NCI-H2081 treated with DMSO at 0.1 percent for 48 hours (cell line): ENCODE results near the gene MGLL.
A peak's percentile ranks its signal among the peaks of the same experiment; 100 is the strongest.

Experiments
- DNase-seq: peaks from one replicate; lab custom pipeline; 2025; lab: John Stamatoyannopoulos, UW

Gene MGLL

DNA sequence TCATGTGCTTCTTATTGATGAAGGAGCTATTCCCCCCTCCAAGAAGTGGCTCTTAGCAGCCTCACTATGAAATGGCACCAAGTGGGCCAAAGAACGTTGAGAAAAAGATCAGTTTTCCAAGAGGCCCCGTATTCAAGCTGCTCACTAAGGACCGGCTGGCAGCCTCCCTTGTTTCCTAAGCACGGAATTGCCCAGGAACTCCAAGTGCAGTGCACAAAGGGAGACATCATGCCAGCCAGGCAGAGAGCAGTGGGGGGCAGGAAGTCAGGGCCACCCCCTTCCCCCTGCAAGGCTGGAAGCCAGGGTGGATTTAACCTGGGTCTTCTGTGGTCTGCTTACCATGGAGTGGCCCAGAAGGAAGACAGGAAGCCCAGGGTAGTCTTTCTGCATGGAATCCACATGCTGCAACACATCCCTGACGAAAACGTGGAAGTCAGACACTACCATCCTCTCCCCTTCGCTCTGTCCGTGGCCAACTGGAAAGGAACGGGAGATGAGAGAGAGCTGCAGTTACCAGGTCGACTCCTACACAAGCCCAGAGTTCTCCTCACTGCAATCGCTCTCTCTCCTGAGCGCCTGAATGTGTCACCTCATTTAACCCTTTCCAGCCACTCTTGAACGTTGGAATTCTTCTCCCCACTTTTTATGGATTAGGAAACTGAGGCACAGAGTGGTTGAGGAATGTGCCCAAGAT lies 100.1 kb downstream of the MGLL start:
- no peak for DNase-seq

DNA sequence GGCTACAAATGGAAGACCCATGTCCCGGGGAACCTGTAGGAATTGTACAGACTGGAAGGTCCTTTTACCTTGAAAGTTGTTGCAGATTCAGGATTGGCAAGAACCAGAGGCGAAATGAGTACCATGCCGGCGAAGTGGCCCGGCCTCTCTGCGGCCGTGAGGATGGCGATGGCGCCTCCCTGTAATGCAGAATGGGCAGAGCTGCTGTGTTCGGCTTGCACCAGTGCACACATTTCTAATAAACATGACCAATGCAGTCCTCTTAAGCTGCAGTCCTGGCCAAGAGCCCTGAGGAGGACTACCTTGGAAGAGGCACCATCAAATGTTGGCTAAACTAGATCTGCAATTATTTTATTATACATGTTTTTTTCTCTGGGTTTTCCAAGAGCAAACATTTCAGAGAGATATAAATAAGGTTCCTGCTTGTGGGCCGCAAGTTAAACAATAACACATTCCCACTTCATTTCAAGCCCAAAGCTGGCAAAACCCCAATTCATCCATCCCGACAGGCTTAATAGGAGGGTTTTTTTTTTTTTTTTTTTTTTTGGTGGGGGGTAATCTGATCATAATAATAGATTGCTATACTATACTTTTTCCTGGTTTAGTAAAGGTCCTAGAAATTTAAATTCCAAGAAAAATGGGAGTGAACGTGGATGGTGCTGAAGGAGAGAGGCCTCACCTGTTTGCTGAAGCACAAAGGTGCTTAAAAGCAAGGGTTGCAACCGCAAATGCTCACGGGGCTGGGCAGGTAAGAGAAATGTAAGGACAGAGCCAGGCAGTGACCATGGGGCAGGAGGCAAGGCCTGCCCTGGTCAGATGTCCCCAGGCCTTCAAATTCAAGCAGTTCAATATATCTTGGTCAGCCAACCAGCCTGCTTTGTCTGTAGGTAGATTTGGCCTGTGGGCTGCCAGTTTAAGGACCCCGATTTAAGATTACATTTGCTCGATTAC lies 101.1 kb downstream of the MGLL start:
- DNase-seq = no peak

DNA sequence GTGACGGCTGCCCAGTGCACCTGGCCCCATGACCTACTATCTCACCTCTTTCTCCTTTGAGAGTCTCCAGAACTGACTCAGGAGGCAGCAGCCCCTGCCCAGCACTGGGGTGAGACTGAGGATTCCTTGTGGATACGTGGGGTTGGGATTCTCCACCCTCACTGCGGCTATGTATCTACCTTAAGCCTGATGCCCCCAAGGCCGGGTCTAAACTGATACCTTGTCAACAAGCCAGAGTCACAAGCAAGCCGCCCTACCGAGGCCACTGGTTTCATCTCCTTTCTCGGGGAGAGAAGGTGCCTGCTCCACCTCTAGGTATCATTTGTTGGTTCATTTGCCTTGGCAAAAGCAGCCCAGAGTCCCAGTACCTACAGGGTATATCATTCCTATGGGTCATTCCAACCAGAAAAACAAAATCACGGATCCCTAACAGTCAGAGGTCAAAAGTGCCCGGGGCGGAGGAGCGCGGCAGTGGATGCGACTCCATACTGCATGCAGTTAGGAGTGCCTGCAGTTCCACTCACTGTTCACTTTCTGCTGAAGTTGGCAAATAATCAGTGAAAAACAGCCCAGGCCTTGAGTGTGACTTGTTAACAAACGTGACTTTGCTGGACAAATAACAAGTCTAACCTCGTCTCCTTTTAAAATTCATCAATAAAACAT lies 102.0 kb downstream of the MGLL start:
- DNase-seq = no peak

DNA sequence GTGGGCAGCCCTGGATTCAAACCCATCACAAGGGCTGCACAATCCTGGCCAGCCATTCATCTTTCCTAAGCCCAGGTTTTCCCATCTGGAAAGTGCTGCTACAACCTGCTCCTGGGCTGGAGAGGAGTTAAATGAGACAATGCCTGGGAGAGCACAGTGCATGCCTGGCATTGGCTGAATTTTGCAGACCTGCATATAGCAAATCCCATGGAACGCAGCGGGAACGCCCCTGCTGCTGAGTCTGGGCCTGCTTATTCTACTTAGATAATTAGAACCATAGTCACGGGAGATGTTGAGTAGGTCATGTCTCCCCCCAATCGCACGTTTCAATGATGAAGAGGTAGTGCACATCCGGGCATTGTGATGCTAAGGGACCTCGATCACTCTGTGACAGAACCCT lies 102.9 kb downstream of the MGLL start:
- DNase-seq = no peak

DNA sequence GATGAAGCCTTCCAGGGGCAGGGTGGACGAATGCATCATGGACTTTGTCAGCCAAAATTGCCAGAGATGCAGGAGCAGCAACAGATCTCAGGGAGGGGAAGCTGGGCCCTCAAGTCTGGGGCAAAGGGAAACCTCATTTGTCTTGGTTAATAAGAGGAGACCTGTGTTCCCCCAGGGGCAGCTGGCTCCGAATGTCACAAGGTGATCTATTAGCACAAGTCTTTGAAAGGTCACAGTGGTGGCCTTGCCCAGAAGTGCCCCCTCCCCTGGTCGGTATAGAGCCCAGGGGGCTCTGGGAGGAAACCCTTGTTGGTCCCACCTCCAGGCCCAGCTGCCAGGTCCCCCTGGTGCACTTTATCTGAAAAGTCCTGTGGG lies 103.4 kb downstream of the MGLL start:
- no peak for DNase-seq

DNA sequence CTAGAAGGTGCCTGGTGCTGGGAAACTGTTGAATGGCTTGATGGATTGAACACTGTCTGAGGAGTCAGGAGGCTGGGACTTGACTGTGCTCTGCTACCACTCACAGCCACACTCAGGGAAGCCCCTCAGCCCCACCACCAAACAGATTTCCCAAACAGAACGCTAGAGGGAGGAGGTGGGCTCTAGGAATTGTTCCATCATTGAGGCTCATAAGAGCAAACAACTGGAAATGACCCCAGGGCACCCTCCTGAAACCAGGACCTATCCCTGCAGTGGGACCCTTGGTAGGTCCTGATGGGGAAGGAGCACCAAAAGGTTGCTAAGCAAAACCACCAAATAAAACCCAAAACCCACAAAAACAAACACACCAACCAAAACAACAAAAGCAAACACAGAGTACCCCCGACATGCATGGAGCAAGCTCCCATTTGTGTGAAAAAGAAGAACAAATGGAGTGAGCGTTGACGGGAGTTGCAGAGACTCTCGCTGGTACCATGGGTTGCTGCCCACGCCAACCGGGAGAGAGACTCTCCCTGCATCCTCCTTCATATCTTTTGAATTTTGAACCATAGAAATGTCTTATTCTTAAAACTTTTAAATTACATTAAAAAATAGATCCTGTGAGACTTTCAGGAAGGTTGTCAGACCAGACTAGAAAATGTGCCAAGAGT lies 103.9 kb downstream of the MGLL start:
- DNase-seq = no peak

DNA sequence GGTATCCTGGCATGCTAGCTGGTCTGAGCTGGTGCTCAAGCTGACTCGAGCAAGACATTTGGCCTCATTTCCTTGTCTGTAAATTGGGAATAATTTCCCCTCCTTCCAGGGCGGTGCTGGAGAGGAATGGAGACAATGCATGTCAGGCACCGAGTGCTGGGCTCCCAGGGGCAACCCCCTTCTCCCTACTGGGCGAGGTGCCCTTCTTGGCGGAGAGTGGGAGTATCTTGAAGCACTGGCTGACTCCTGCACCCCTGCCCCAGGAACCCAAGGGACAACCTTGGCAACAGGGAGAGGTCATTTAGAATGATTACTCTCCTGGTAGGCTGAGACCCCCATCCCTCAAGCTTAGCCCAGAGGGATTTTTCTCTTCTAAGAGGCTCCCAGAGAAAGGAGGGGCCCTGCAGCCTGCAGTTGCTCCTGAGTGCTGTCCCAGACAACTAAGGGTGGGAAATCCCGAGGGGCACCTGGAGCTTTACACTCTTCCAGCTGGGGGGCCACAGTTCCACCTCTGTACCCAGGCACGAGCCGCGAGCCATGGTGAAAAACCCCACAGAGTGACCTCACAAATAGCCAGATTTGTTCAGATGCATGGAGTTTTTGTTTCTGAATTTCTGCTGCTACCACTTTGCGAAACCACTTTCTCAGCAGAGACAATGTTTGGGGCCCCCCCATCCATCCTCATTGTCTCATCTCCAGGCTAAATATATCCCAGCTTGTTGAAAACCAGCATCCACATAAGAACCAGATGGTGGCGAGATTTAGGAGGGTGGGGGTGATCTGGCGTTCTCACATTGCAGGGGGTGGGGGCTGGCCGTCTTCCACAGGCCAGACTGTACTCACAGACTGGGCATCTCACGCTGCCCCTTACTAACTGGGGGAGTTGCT lies 104.7 kb downstream of the MGLL start:
- no peak for DNase-seq

DNA sequence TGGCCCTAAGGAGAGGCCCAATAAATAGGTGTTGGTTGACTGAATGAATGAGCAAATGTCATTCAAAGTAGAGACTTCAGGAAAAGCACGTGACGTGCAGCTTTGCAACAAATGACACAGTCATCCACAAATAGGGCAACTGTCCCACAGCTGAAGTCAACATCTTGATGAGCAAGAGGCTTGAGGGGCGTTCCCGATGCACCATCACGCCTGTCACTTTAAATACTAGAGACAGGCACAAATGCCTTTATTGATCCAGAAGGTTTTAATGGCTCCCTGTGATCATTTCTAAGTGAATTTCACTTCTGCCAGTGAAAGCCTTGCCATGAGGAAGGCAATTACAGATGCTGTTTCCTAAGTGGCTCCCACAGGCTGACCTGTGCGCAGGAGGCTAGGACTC lies 105.9 kb downstream of the MGLL start:
- no peak for DNase-seq

DNA sequence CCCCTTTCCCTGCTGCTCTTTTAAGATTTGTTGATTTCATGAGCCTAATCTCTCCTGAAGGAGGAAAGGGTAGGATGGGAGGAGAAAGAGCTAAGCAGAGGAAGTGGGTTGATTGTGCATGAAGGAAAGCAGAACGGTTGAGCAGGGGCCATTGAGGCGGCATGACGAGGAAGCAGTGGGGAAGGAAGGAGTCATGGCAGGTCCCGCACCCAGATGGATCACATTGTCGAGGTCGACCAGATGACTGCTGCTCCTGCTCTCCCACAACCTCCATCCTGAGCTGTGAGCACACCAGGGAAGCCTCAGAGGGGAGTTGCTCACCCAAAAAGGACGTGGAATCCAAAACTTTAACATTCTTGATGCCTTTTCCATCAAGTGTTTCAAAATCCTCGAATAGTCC lies 106.8 kb downstream of the MGLL start:
- no peak for DNase-seq

DNA sequence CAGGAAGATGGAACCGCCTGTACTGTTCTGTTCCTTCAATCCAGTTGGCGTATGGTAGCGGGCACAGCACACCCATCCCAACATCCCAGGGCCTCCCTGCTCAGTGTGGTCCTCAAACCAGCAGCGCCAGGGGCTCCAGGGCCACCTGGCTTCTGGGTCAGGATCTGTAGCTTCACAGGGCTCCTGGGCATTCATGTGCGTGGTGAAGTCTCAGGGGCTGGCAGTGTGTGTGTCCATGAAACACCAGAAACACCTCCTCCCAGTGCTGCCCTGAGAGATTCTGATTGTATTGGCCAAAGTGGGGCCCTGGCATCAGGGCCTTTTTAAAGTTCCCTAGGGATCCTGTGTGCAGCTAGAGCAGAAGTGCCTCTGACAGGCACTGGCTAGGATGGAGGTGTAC lies 107.4 kb downstream of the MGLL start:
- no peak for DNase-seq

DNA sequence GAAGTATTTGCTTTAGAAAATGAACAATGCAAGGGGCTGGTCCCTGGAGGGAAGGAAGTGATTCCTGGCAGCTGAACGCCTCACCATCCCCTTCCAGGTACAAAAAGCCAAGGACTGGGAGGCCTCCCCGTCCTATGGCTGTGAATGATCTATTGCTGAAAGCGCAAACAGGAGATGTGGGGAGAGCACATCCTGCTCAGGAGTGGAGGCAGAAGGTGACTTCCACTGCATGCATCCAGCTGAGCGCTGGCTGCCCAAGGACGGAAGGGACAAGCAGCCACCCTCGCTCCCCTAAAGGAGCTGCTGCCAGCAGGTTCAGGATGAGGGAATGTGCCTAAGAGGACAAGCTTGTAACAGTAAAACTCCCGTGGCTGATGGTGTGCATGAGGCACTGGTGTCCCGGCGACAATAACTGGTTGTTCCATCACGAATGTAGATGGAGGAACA lies 108.2 kb downstream of the MGLL start:
- DNase-seq = peak; percentile 55

DNA sequence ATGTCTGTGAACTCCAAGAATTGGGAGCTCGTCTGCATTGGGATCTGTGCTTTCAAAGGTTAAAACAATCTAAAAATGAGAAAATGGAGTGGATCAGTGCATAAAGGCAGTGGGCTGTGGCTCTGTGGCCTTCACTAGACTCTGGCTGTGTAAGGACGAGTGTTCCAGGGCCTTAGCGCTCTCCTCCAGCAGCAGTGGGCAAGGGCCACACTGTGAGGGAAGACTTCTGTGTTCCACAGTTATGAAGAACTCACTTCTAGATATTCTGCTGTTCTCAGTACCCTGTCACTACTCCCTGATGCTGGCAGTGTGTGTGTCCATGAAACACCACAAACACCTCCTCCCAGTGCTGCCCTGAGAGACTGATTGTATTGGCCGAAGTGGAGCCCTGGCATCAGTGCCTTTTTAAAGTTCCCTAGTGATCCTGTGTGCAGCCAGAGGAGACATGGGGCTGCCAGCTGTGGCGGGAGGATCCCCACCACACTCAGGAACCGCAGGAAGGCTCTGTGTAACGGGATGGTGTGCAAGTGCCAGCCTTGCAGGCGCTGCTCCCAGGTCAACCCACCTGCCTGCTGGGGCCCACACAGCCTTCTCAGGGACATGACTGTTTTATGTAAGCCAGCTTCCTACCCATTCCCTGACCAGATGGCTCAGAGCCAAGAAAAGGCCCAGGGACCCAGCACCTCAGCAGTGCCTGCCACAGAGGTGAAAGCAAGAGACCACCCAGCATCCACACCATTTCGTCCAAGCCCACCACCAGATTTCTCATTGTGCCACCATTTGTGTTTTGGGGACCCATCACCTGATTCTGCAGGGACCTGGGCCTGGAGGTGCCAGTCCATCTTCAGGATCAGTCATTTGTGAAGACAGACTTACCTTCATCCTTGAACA lies 109.2 kb downstream of the MGLL start:
- no peak for DNase-seq

DNA sequence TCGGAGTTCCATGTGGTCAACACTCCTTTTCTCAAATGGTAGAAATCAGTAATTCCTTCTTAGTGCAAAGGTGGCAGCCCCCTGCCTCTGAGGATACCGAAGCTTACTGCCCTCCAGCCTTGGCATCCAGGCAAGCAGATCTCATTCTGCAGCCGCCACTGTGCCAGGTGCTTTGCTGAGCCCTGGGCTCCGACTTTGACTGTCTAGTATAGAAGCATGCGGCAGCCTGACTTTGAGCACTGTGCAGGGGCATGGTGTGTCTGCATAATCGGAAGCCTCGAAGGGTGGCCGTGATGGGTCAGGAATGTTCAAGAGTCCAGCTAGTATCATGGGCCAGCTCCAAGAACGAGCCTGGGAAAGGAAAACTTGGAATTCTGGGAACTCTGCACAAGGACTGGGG lies 109.9 kb downstream of the MGLL start:
- no peak for DNase-seq

DNA sequence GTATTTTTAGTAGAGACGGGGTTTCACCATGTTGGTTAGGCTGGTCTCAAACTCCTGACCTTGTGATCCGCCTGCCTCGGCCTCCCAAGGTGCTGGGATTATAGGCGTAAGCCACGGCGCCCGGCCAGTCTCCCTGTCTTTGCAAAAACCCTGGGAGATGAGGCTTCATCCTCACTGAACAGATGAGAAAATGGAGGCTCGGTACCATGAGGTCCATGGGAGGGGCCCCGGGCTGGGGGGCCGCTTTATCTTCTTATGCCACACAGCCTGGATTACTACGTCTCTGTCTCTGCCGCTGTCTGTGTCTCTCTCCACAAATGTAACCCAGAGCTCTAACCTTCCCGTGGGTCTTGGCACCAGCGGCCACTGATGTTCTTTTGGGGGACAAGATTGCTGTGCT lies 110.4 kb downstream of the MGLL start:
- DNase-seq = no peak

DNA sequence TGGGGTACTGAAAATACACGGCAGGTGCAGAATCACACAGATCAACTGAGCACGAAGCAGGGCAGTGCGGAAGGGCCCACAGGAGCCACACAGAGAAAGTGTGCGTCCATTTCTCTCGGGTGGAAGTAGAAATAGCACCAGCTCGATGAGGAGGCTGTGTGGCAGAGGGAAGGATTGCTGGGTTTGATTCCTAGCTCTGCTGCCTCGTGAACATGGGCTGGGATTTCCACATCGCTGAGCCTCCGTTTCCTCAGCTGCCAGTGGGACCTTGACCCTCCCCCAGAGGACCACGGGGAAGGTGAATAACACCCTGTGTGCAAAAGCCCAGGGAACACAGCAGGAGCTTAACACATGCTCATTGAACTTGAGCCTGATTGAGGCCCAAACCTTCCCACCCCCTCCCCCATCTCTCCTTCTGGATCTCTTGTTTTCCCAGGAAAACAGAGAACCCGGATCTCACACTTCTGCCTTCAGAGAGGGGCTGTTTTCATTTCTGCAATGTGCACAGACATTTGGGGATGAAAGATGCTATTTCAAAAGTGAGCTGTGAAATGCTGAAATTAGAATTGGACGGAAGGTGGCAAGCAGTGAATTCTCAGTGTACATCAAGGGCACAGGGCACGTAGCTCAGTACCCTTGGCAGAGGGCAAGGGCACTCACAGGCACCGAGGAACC lies 111.2 kb downstream of the MGLL start:
- DNase-seq = no peak

DNA sequence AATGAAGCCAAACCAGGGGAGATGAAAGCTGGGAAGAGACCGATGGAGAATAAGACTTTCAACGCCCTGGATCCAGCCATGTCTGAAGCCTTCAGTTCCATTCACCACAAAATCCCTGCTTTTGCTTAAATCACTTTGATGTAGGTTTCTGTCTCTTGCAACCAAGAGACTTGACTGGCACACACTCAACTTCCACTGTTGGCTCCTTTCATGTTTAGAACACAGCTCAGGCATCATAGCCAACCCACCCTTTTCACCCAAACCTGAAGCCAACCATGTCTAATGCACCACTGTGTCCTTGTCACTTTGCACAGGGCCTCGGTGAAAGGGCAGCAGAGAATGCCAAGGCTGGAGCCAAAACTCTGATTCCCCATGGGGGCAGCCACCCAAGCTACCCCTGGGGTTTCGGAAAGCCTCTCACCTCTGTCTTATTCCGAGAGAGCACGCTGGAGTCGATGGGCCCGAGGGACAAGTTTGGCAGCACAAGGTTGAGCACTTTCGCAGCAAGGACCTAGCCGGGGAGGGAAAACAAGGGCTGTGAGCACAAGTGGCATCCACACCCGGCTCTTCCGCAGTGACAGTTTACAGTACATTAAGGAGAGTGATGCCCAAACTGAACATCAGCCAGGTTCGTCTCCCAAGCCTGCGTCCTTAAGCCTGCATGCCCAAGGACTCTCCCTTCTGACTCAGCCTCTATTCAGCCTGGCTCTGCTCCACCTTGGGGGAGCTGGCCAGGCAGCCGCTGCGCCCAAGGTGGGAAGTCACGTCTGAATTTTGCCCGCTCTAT lies 112.0 kb downstream of the MGLL start:
- DNase-seq = no peak

DNA sequence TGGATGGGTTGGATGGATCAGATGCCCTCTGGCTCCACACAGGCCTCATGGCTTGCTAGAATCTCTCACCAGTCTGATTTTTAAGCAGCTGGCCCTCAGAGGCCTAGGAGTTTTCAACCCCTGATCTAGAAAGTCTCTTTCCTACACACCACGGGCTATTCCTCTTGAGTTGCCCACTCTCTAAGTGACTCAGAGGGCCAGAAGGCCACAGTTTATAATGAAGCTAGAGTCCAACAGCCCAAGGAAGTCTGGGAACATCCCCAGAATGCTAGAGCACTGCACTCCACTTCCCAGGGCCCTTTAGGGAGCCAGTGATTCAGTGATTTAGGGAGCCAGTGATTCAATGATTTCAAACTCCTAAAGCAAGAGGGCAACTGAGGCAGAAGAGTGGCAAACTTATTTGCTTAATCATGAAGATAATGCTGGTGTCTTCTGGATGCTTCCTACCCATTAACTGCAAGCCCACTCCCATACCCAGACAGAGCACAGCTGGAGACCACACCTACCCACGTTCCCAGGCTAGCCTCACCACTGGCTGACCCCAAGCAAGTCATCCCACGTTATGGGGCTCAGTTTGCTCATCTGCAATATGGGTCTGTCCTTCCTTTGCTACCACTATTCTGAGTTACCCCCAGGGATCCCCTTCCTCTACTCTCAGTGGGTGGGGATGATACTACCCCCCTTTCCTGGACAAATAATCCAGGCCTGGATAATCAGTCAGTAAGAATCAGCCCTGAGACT lies 112.8 kb downstream of the MGLL start:
- no peak for DNase-seq

DNA sequence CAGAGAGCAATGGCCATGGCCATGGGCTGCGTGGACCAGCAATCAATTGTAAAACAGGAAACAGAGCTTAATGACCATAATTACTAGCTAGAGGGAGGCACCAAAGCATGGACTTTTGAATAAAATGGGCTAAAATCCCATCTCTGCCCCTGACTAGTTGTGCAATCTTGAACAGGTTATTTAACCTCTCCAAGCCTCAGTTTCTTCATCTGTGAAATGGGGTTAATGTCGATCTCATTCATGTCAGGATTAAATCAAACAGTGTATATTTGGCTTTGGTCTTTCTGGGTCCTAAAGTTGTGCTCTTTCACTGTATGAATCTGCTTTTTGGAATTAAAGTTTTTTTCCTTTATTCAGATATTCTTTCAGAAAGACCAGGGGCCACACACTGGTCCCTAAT lies 113.5 kb downstream of the MGLL start:
- DNase-seq = no peak
